Globus pallidus (tissue), 1 donor: ENCODE results near the gene LMO7.
"Not testable (repeated sequence)": the region's sequence is repeated elsewhere in the genome, so short reads cannot be mapped to it uniquely, and the experiment has no call there.

Experiments
- DNase-seq: peaks from one replicate; pipeline ENCODE4 v3.0.0-alpha.2; 2015; ENCODE audit warnings: low spot score

Gene LMO7

DNA sequence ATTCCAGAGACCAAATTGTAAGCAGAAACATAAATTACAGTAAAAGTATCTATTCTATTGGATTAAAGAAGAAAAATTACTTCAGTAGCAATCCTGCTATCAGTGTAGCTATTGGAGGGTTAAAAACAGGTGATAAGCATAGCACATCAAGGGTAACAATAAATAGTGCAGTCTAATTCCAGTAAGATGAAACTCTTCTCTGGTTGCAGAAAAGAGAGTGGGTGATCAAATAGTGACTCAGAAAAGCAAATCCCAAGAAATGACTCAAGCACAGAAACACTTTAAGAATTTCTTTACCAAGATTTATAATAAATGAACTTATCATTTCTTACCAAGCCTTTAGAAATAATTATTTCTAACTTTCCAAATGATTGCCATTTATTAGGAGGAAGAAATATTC is 135.7 kb downstream of the LMO7 start:
- no peak for DNase-seq

DNA sequence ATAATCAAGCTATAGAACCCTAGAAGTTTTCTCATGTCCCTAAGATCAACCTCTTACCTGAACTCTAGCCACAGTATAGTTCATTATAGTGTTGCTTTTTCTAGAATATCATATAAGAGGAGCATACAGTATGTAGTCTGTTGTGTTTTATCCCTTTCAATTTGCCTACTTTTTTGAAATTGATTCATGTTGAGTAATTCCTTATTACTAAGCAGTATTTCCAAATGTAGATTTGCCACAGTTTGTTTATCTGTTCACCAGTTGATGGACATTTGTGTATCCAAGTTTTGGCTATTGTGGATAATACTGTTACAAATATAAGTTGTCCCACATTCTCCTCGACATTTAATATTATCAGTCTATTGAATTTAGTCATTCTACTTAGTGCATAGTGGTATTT is 138.0 kb downstream of the LMO7 start:
- DNase-seq = no peak

- no peak for DNase-seq
Observed at GRCh38 chr13:75776550-75776949, 140.4 kb downstream of the LMO7 start.

DNA sequence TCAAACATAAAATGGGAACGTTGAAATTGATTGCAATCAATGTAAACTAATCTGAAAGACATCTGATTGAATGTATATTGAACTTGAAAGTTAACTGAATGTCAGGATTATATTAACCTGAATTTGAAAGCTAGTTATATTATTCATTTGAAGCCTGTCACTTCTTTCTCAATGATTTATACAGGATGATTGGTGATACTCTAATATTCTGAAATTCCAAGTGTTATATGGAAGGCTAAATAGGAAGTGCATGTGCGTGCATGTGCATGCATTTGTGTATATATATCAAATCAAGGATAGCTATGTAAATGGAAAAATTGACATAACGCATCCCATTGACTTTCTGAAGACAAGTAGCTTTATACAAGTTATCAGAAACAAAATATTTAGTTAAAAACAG is 143.3 kb downstream of the LMO7 start:
- no peak for DNase-seq

- not testable (repeated sequence) for DNase-seq
Observed at GRCh38 chr13:75780103-75780502, 144.0 kb downstream of the LMO7 start.

DNA sequence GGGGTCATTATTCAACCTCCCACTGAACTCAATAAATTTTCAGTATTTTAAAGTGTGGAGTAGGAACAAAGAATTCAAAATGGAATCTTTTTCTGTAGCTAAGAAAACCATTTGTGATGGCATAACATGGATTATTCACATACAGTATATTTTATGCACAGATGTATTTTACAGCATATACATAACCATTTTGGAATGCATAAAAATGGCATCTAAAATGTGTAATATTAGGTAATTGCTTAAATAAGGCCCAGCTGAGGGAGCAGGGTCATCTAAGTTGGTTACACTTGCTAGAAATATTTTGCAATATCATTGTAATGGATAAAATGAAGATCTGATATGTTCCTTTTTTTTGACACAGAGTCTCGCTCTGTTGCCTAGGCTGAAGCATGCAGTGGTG is 146.9 kb downstream of the LMO7 start:
- no peak for DNase-seq

DNA sequence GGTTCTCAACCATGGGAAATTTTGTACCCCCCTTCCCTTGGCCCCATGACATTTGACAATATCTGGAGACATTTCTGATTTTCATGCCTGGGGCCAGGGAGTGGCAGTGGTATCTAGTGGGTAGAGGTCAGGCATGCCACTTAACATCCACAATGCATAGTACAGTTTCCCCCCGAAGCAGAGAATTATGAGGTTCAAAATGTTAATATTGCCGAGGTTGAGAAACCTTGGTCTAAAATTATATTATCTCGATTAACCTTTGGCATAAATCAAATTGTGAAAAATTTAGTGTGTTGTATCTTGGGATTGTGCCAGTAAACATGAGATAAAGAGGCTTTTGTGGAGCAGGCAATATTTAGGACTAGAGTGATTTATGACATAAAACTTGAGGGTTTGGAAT is 147.9 kb downstream of the LMO7 start:
- DNase-seq = no peak

- DNase-seq = no peak
Observed at GRCh38 chr13:75785130-75785529, 149.0 kb downstream of the LMO7 start.

GRCh38 chr13:75787249-75787928 is 151.3 kb downstream of the LMO7 start:
- no peak for DNase-seq

DNA sequence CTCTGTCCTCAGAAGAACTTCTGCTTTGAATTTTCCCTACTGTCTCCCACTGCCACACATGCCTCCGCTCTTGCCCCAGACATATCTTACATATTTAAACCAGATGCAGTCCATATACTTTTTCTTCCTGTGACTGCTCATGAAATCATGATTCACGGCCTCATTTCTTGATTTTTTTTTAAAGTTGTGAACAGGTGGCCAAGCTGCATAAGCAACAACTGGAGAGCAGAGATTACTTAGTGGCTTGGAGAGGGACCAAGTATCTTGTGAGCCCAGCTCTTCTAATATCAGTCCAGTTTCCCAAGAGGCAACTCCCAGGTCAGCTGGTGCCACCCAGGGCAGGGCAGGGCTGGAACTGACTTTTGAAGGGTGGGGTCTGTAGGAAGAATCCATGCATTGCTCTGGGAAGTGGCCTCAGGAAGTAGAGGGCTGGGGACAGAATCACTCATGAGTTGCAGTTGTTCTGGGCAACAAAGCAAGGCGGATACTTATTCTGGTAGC is 152.4 kb downstream of the LMO7 start:
- DNase-seq = no peak

DNA sequence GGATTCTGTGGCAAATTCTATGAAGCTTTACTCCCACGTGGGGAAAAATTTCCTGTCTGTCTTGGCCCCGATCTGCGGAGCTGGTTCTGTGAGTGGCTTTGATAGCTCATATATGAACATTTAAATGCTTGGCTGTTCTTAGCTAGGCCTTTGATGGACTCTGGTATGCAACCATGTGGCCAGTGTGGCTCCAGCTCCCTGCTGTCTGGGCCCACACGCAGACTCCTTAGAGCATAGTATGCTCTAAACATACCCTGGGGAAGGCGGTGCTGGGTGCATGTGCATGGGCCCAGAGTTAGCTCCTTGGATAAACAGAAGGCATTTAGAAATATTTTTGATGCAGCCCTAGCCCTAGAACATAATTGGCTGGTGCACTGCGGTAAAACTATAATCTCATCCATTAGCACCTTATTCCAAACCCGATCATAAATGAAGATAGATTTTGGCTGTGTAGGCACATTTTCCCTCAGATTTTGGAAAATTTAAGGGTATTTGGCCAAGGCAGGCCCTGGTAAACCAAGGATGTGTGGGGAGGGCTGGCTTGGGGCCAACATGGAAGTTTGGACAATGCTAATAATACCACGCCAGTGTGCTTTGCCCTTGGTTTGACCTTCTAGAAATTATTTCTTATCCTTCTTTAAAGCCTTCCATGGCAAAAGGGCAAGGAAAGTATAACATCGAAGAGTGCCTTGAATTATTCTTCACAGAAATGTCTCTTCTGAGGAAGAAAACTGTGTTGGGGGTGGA is 153.5 kb downstream of the LMO7 start:
- no peak for DNase-seq

- DNase-seq = no peak
Observed at GRCh38 chr13:75790198-75790970, 154.3 kb downstream of the LMO7 start.

- no peak for DNase-seq
Observed at GRCh38 chr13:75792526-75793187, 156.5 kb downstream of the LMO7 start.

GRCh38 chr13:75793188-75793567 is 157.0 kb downstream of the LMO7 start:
- DNase-seq = not testable (repeated sequence)

GRCh38 chr13:75794663-75795062 is 158.5 kb downstream of the LMO7 start:
- no peak for DNase-seq

- DNase-seq = no peak
Observed at GRCh38 chr13:75795274-75795673, 159.1 kb downstream of the LMO7 start.

- no peak for DNase-seq
Observed at GRCh38 chr13:75796825-75797224, 160.7 kb downstream of the LMO7 start.

- no peak for DNase-seq
Observed at GRCh38 chr13:75797239-75797638, 161.1 kb downstream of the LMO7 start.

DNA sequence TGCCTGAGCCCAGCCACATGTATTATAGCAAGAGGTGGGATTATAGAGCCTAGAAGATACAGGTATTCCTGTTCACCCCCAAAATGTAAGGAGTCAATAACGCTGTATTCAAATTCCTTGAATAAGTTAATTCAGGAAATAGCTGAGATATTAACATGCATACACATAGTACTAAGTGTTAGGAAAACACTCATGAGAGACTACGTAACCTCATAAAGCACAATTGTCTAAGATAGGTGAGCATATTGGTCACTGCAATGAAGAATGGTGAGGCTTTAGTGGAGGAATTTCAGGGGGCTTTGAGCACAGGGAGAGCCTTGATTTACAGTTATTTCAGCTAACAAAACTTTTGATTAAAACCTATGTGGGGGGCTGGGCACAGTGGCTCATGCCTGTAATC is 161.6 kb downstream of the LMO7 start:
- DNase-seq = no peak

- no peak for DNase-seq
Observed at GRCh38 chr13:75798353-75799255, 162.5 kb downstream of the LMO7 start.

DNA sequence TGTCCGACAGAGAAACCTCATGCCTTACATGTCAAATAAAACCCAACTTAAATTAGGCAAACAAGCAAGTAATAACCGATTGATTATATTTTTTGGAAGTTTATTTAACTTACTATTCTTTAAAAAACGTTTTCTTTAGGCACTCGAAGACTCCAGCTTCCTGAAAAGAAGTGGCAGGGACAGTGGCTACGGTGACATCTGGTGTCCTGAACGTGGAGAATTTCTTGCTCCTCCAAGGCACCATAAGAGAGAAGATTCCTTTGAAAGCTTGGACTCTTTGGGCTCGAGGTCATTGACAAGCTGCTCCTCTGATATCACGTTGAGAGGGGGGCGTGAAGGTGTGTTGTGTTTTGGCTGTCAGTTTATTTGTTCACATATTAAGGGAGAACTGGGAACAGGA is 164.4 kb downstream of the LMO7 start:
- no peak for DNase-seq
